Measurements from ENCODE around the gene PTPN23. TPM values are rescaled to one million over a fixed set of nuclear protein-coding genes. Genes with fewer than 3 reads are reported as not detected.

Gene PTPN23
- total and polyA plus RNA-seq, 10 of the 15 experiments (the other 5 are each of a cell fraction or from before 2014, with no cell fraction given): 0.44 to 28.6 (median 4.4) TPM

GRCh38 chr3:47399531-47400270, 18.9 kb downstream of the PTPN23 start:
- H3K36me3 ChIP-seq (ENCODE audit: control insufficient read depth in 2 of 2, insufficient read depth in 2 of 2, low read length in 1 of 2): peaks cover 3 to 10% of the 10 kb centered on the region in 2 experiments; a peak in 3 of 4 replicates
- no peak overlapping the region for H3K4me3 ChIP-seq
- no peak overlapping the region for H3K9ac ChIP-seq (ENCODE audit: control insufficient read depth, insufficient read depth, low read length)
- ChIA-PET RAD21 (ENCODE audit: unreplicated experiment) (interaction anchor here (0.6 kb wide), 1 partner anchor 1043 kb away, joined by 3 read pairs; no protein-coding TSS in a partner anchor), SMC1A (ENCODE audit: uncharacterized antibody, unreplicated experiment) (no interaction called here), CTCF (no interaction called here), POLR2A (no interaction called here)
- H3K4me2 ChIP-seq (ENCODE audit: control insufficient read depth, insufficient read depth): no peak overlapping the region
- FAIRE-seq: no peak
- no peaks in the 10 kb centered on the region for H3K27me3 ChIP-seq (replicated peaks in 1 of 2; ENCODE audit: control insufficient read depth in 2 of 2, insufficient read depth in 2 of 2, low read length in 1 of 2)
- H3K4me1 ChIP-seq (ENCODE audit: control insufficient read depth, insufficient read depth, low read length): no peaks in the 10 kb centered on the region
- no peak for DNase-seq (ENCODE audit: low read depth, low spot score)
- BruUV-seq (replicated peaks): no TSS peak
- intact Hi-C loops (cut with micrococcal nuclease; ENCODE audit: unreplicated experiment): no loop called here
- no peak overlapping the region for H2AFZ ChIP-seq (ENCODE audit: control insufficient read depth, low read depth, low read length)
- no peak overlapping the region for H3K27ac ChIP-seq (ENCODE audit: control insufficient read depth, insufficient read depth)
- no peak for ATAC-seq
- WGBS (ENCODE audit: insufficient coverage, insufficient replicate concordance, low lambda C conversion rate, missing lambda C conversion rate): 84% methylated on average over 9 of the region's 9 CpGs
- H4K20me1 ChIP-seq (ENCODE audit: control insufficient read depth, insufficient read depth): no peaks in the 10 kb centered on the region
- in situ Hi-C loops (cut with MboI): no loop called here
- H3K79me2 ChIP-seq (ENCODE audit: control insufficient read depth, insufficient read depth, low read length): peaks cover 2% of the 10 kb centered on the region; the same call in 1 of the 2 replicates
- H3K9me3 ChIP-seq (replicated peaks; ENCODE audit: control insufficient read depth, insufficient read depth, low read length): no peaks in the 10 kb centered on the region
- TF ChIP-seq NRF1 (conservative IDR thresholded peaks at IDR 0.05; ENCODE audit: low read depth, low read length) (no peak), ZNF24 (IDR thresholded peaks at IDR 0.05) (no peak), CREM (IDR thresholded peaks at IDR 0.05; ENCODE audit: low read depth) (no peak), NFYB (IDR thresholded peaks at IDR 0.05; ENCODE audit: insufficient read depth, low read depth, low read length) (no peak), ZBTB4 (CRISPR knock-in tag; IDR thresholded peaks at IDR 0.05) (no peak), IRF4 (IDR thresholded peaks at IDR 0.05; ENCODE audit: low read depth, low read length) (no peak), CBX5 (IDR thresholded peaks at IDR 0.05; ENCODE audit: low read depth) (no peak), NFYA (IDR thresholded peaks at IDR 0.05; ENCODE audit: borderline replicate concordance, low read depth, low read length) (no peak), HDAC6 (IDR thresholded peaks at IDR 0.05; ENCODE audit: unreplicated experiment) (no peak), ZBTB11 (CRISPR knock-in tag; IDR thresholded peaks at IDR 0.05) (no peak), PKNOX1 (IDR thresholded peaks at IDR 0.05) (no peak), STAT3 (IDR thresholded peaks at IDR 0.05; ENCODE audit: low read depth, low read length) (no peak), SKIL (IDR thresholded peaks at IDR 0.05; ENCODE audit: low read depth, poor library complexity, severe bottlenecking) (no peak), KDM1A (IDR thresholded peaks at IDR 0.05; ENCODE audit: borderline replicate concordance) (no peak)
